Chondrocyte (in vitro differentiated cells): ENCODE data around the gene PIGT. TPM values are rescaled to one million over a fixed set of nuclear protein-coding genes. Genes with fewer than 3 reads are reported as not detected.
A peak's percentile ranks its signal among the peaks of the same experiment; 100 is the strongest.

Experiments
- DNase-seq: peaks from one replicate; pipeline ENCODE4 v3.0.0; 2021; ENCODE audit warnings: mixed read lengths, low spot score
- H3K27ac Mint-ChIP-seq: one replicate; pipeline ENCODE4 v1.8.0; 2021; ENCODE audit warnings: mild to moderate bottlenecking, moderate library complexity, mixed read lengths; ENCODE audit not compliant: unreplicated experiment
- H3K27me3 Mint-ChIP-seq: 2 replicates; pipeline ENCODE4 v1.8.0; 2021; ENCODE audit warnings: low read depth, mixed read lengths
- H3K36me3 Mint-ChIP-seq: 2 replicates; pipeline ENCODE4 v1.8.0; 2021; ENCODE audit warnings: low read depth, mixed read lengths
- H3K4me1 Mint-ChIP-seq: 2 replicates; pipeline ENCODE4 v1.8.0; 2021; ENCODE audit warnings: low read depth, mild to moderate bottlenecking, mixed read lengths
- H3K4me3 Mint-ChIP-seq: one replicate; pipeline ENCODE4 v1.8.0; 2021; ENCODE audit warnings: mild to moderate bottlenecking, moderate library complexity, mixed read lengths; ENCODE audit not compliant: unreplicated experiment
- H3K9me3 Mint-ChIP-seq: 2 replicates; pipeline ENCODE4 v1.8.0; 2021; ENCODE audit warnings: low read depth, mixed read lengths
- CTCF ChIP-seq: fragments of 200-600 bp; sonication (generic); IDR thresholded peaks from 2 replicates; pipeline ENCODE4 v1.5.0; 2021; ENCODE audit warnings: antibody characterized with exemption, mild to moderate bottlenecking, moderate library complexity
- total RNA-seq: library from RNA; stranded (reverse); gene quantifications from 3 replicates; pipeline ENCODE4 v1.2.1, GENCODE V29; 2021

The PIGT gene
- total RNA-seq, 1 donor from 2014 or later, result 105 TPM

DNA sequence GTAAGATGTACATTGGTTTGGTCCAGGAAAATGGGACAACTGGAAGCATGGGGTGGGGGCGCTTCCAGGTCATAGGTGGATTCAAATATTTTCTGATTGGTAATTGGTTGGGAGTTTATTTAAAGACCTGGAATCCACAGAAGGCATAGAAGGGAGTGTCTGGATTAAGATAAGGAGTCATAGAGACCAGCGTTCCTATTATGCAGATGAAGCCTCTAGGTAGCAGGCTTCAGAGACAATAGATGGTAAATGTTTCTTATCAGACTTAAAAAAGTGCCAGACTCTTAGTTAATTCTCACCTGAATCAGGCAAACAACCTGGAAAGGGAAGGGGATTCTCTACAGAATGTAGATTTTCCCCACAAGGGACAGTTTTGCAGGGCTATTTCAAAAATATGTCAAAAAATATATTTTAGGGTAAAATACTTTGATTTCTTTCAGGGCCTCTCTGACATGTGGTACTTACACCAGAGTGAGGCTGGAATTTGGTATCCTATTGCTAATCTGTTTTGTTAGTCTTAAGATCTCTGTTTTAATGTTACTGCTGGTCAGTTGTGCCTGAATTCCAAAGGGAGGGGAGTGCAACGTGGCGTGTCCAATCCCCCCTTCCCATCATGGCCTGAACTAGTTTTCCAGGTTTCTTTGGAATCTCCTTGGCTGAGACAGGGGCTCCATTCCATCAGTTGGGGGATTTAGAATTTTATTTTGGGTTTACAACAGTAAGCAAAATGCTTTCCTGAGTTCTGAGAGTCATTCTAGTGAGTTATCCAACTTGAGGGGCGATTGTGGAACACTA is 25.1 kb downstream of the PIGT start:
- Mint-ChIP-seq H3K9me3 (no peaks in the 10 kb centered on the region), H3K36me3 (no peaks in the 10 kb centered on the region), H3K27me3 (peaks cover 27% of the 10 kb centered on the region), H3K27ac (no peak overlapping the region), H3K4me3 (no peak overlapping the region), H3K4me1 (no peaks in the 10 kb centered on the region)
- DNase-seq, result no peak
- no peak for TF ChIP-seq CTCF

- Mint-ChIP-seq H3K9me3 (no peaks in the 10 kb centered on the region), H3K4me3 (no peak overlapping the region), H3K4me1 (no peaks in the 10 kb centered on the region), H3K36me3 (no peaks in the 10 kb centered on the region), H3K27ac (no peak overlapping the region), H3K27me3 (peaks cover 33% of the 10 kb centered on the region)
- TF ChIP-seq CTCF, result no peak
- DNase-seq, result no peak
Observed at GRCh38 chr20:45441746-45442145, 25.8 kb downstream of the PIGT start.

GRCh38 chr20:45444050-45444449 is 28.1 kb downstream of the PIGT start:
- DNase-seq, result no peak
- H3K9me3 Mint-ChIP-seq, result no peaks in the 10 kb centered on the region
- peaks cover 46% of the 10 kb centered on the region for H3K27me3 Mint-ChIP-seq
- H3K27ac Mint-ChIP-seq, result no peak overlapping the region
- no peaks in the 10 kb centered on the region for H3K36me3 Mint-ChIP-seq
- H3K4me1 Mint-ChIP-seq, result no peaks in the 10 kb centered on the region
- no peak overlapping the region for H3K4me3 Mint-ChIP-seq
- no peak for TF ChIP-seq CTCF

GRCh38 chr20:45445805-45446562 is 30.0 kb downstream of the PIGT start:
- no peaks in the 10 kb centered on the region for H3K36me3 Mint-ChIP-seq
- no peaks in the 10 kb centered on the region for H3K9me3 Mint-ChIP-seq
- peak; percentile 76 for TF ChIP-seq CTCF
- H3K4me1 Mint-ChIP-seq, result no peaks in the 10 kb centered on the region
- peaks cover 46% of the 10 kb centered on the region for H3K27me3 Mint-ChIP-seq
- DNase-seq, result no peak
- no peak overlapping the region for H3K4me3 Mint-ChIP-seq
- H3K27ac Mint-ChIP-seq, result no peak overlapping the region

DNA sequence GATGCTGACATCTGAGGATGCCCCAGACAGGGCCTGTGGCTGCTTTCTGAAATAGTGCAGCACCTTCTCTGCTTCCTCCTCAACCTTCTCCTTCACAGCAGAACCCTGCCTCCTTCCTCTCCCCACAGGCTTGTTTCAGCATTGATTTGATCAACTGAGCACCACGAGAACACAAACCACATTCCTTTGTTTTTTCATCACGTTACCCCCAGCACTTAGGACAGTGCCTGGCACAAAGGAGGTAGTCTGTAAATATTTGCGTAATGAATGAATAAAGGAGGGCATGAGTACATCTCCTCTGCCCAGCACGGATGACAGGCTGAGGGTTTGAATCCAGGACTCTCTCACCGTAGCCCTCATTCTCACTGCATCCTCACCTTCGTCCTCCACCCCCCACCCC is 32.3 kb downstream of the PIGT start:
- H3K4me3 Mint-ChIP-seq, result no peak overlapping the region

More for the DNA sequence above, 32.3 kb downstream of the PIGT start:
- Mint-ChIP-seq H3K9me3 (no peaks in the 10 kb centered on the region), H3K36me3 (no peaks in the 10 kb centered on the region), H3K27ac (no peak overlapping the region), H3K27me3 (peaks cover 52% of the 10 kb centered on the region), H3K4me1 (no peaks in the 10 kb centered on the region)
- DNase-seq, result no peak
- TF ChIP-seq CTCF, result no peak
